Measurements from ENCODE around the gene GRIK3.

The GRIK3 gene

DNA sequence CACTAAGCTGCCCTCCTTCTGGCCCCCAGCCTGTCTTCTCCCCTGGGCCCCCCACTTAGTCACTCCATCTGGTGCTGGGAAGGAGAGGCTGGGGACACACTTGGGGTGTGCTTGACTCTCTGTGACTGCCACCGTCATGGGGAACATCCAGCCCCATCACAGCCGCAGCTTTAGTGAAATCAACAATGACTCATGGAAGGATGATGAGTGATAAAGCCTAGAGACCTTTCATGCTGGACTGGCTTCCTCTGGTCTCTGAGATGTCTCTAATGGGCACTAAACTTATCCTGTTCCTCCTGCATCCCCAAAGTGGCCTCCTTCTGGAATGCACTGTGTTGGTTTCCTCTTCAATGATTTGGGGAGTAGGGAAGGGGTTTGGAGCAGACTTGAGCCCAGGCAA is 172.9 kb downstream of the GRIK3 start:
- H4K20me1 ChIP-seq (ENCODE audit: insufficient read depth, low read length): no peaks in the 10 kb centered on the region
- no peak overlapping the region for H3K4me2 ChIP-seq (ENCODE audit: low read length)
- H3K27me3 ChIP-seq (ENCODE audit: low read depth, low read length): peaks cover 8% of the 10 kb centered on the region; the same call in 1 of the 2 replicates
- no peaks in the 10 kb centered on the region for H3K79me2 ChIP-seq (ENCODE audit: low read length)
- H3K4me3 ChIP-seq (ENCODE audit: low read length): no peak overlapping the region
- H2AFZ ChIP-seq (ENCODE audit: low read depth, low read length): no peak overlapping the region
- TF ChIP-seq, protein P1, sequence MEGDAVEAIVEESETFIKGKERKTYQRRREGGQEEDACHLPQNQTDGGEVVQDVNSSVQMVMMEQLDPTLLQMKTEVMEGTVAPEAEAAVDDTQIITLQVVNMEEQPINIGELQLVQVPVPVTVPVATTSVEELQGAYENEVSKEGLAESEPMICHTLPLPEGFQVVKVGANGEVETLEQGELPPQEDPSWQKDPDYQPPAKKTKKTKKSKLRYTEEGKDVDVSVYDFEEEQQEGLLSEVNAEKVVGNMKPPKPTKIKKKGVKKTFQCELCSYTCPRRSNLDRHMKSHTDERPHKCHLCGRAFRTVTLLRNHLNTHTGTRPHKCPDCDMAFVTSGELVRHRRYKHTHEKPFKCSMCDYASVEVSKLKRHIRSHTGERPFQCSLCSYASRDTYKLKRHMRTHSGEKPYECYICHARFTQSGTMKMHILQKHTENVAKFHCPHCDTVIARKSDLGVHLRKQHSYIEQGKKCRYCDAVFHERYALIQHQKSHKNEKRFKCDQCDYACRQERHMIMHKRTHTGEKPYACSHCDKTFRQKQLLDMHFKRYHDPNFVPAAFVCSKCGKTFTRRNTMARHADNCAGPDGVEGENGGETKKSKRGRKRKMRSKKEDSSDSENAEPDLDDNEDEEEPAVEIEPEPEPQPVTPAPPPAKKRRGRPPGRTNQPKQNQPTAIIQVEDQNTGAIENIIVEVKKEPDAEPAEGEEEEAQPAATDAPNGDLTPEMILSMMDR (IDR thresholded peaks at IDR 0.05; ENCODE audit: low read depth, low read length): no peak
- TF ChIP-seq EZH2phosphoT487 (IDR thresholded peaks at IDR 0.05; ENCODE audit: low read depth): no peak
- H3K4me1 ChIP-seq (ENCODE audit: low read length): peaks cover 12% of the 10 kb centered on the region
- no peak overlapping the region for H3K27ac ChIP-seq (ENCODE audit: low read length)
- H3K36me3 ChIP-seq (replicated peaks; ENCODE audit: low read depth, low read length): no peaks in the 10 kb centered on the region
- no peaks in the 10 kb centered on the region for H3K9me3 ChIP-seq (ENCODE audit: insufficient read depth, low read length)
- H3K9ac ChIP-seq (ENCODE audit: low read length): no peak overlapping the region

DNA sequence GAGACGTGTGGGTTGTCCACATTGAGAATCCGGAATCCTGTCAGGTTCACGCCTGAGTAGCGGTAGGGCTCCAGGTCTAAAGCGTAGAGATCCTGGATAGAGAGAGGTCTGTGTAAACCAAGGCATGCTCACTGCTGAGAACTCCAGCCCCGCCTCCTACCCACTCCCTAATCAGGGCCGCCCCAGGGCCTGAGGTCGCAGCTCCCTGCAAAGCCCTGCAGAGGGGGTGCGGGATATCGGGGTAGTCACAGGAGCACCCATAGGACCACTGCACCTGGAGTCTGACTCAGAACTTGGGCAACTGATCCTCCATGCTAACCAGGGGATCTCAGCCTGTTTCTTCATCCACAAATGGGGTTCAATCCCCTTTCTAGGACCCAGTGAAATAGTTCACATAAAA is 174.4 kb downstream of the GRIK3 start:
- Histone ChIP-seq H3K27me3 (ENCODE audit: low read depth, low read length) (peaks cover 8% of the 10 kb centered on the region; the same call in 1 of the 2 replicates), H2AFZ (ENCODE audit: low read depth, low read length) (no peak overlapping the region), H3K9me3 (ENCODE audit: insufficient read depth, low read length) (no peaks in the 10 kb centered on the region), H4K20me1 (ENCODE audit: insufficient read depth, low read length) (no peaks in the 10 kb centered on the region), H3K36me3 (replicated peaks; ENCODE audit: low read depth, low read length) (no peaks in the 10 kb centered on the region), H3K79me2 (ENCODE audit: low read length) (no peaks in the 10 kb centered on the region), H3K27ac (ENCODE audit: low read length) (no peak overlapping the region), H3K4me3 (ENCODE audit: low read length) (no peak overlapping the region), H3K4me2 (ENCODE audit: low read length) (no peak overlapping the region), H3K4me1 (ENCODE audit: low read length) (peaks cover 15% of the 10 kb centered on the region), H3K9ac (ENCODE audit: low read length) (no peak overlapping the region)
- TF ChIP-seq, protein P1 (IDR thresholded peaks at IDR 0.05; ENCODE audit: low read depth, low read length): no peak

DNA sequence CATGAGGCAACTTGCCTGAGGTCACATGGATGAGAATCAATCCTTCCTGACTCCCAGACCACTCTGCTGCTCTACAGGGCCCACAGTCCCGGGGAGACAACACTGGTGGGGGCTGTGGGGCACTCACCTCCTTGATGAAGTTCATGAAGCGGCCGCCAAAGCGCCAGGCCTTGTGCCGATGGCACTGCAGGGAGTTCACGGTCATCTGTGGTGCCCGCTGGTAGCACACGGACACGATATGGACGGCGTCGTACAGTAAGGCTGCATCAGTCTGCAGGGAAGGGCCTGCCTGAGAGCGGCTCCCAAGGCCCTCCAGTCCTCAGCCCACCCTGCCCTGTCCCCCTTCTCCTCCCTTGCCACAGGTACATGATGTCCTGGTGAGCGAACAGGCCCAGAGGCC is 175.3 kb downstream of the GRIK3 start:
- no peak for TF ChIP-seq EZH2phosphoT487 (IDR thresholded peaks at IDR 0.05; ENCODE audit: low read depth)
- TF ChIP-seq, protein P1 (IDR thresholded peaks at IDR 0.05; ENCODE audit: low read depth, low read length): no peak
- no peak overlapping the region for H3K27ac ChIP-seq (ENCODE audit: low read length)
- H3K9me3 ChIP-seq (ENCODE audit: insufficient read depth, low read length): no peaks in the 10 kb centered on the region
- H3K4me3 ChIP-seq (ENCODE audit: low read length): no peak overlapping the region
- no peaks in the 10 kb centered on the region for H3K36me3 ChIP-seq (replicated peaks; ENCODE audit: low read depth, low read length)
- no peak overlapping the region for H3K9ac ChIP-seq (ENCODE audit: low read length)
- H3K27me3 ChIP-seq (ENCODE audit: low read depth, low read length): peaks cover 8% of the 10 kb centered on the region; the same call in 1 of the 2 replicates
- no peak overlapping the region for H3K4me2 ChIP-seq (ENCODE audit: low read length)
- no peak overlapping the region for H2AFZ ChIP-seq (ENCODE audit: low read depth, low read length)
- no peaks in the 10 kb centered on the region for H4K20me1 ChIP-seq (ENCODE audit: insufficient read depth, low read length)
- H3K79me2 ChIP-seq (ENCODE audit: low read length): no peaks in the 10 kb centered on the region
- peaks cover 15% of the 10 kb centered on the region for H3K4me1 ChIP-seq (ENCODE audit: low read length)

DNA sequence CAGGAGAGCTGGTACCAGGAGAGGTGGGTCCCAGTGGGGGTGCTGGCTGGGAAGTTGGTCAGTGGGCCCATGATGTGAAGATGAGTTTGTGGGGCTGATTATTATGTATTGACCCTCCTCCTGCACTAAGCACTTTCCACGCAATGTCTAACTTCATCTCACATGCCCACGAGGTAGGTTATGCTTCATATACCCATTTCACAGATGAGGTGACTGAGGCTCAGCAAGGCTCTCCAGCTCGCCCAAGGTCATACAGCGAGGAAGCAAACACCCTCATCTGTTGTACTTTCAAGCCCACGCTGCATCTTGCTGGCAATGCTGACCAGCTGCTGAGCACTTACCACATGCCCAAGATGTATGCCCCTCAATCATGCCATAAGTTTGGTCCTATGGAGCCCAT is 175.8 kb downstream of the GRIK3 start:
- Histone ChIP-seq H3K4me1 (ENCODE audit: low read length) (peaks cover 12% of the 10 kb centered on the region), H3K4me3 (ENCODE audit: low read length) (no peak overlapping the region), H3K27ac (ENCODE audit: low read length) (no peak overlapping the region), H3K9ac (ENCODE audit: low read length) (no peak overlapping the region), H3K9me3 (ENCODE audit: insufficient read depth, low read length) (no peaks in the 10 kb centered on the region), H2AFZ (ENCODE audit: low read depth, low read length) (no peak overlapping the region), H3K79me2 (ENCODE audit: low read length) (no peaks in the 10 kb centered on the region), H3K4me2 (ENCODE audit: low read length) (no peak overlapping the region), H4K20me1 (ENCODE audit: insufficient read depth, low read length) (no peaks in the 10 kb centered on the region), H3K36me3 (replicated peaks; ENCODE audit: low read depth, low read length) (no peaks in the 10 kb centered on the region), H3K27me3 (ENCODE audit: low read depth, low read length) (peaks cover 8% of the 10 kb centered on the region; the same call in 1 of the 2 replicates)
- no peak for TF ChIP-seq EZH2phosphoT487 (IDR thresholded peaks at IDR 0.05; ENCODE audit: low read depth)
- TF ChIP-seq, protein P1 (IDR thresholded peaks at IDR 0.05; ENCODE audit: low read depth, low read length): no peak
